Thyroid gland (tissue), 4 donors: ENCODE results near the gene DUSP5.

Source experiments
- POLR2A ChIP-seq, 2 donors: fragments of 450-650 bp; IDR thresholded peaks; one replicate each; pipeline ENCODE4 v1.6.1; 2017; ENCODE audit warnings: antibody characterized with exemption in 2 of 2, mild to moderate bottlenecking in 2 of 2, moderate library complexity in 1 of 2
- TF ChIP-seq, protein P1 (sequence below), 6 experiments: fragments of 200-600 bp in 3 of 6; fragments of 450-650 bp in 3 of 6; sonication (generic) in 3 of 6; IDR thresholded peaks; one replicate each; pipeline ENCODE4 v1.5.1; 2016 to 2019; ENCODE audit warnings: antibody characterized with exemption in 6 of 6, mild to moderate bottlenecking in 2 of 6, inconsistent platforms in 1 of 6, moderate library complexity in 1 of 6

- TF ChIP-seq, protein P1, sequence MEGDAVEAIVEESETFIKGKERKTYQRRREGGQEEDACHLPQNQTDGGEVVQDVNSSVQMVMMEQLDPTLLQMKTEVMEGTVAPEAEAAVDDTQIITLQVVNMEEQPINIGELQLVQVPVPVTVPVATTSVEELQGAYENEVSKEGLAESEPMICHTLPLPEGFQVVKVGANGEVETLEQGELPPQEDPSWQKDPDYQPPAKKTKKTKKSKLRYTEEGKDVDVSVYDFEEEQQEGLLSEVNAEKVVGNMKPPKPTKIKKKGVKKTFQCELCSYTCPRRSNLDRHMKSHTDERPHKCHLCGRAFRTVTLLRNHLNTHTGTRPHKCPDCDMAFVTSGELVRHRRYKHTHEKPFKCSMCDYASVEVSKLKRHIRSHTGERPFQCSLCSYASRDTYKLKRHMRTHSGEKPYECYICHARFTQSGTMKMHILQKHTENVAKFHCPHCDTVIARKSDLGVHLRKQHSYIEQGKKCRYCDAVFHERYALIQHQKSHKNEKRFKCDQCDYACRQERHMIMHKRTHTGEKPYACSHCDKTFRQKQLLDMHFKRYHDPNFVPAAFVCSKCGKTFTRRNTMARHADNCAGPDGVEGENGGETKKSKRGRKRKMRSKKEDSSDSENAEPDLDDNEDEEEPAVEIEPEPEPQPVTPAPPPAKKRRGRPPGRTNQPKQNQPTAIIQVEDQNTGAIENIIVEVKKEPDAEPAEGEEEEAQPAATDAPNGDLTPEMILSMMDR (IDR thresholded peaks at IDR 0.05): no peak
- no peak for TF ChIP-seq POLR2A (IDR thresholded peaks at IDR 0.05)
These were observed 22.9 kb upstream of the DUSP5 start for GRCh38 chr10:110474826-110475225.
